ENCODE data around the gene RNFT2. TPM values are rescaled to one million over a fixed set of nuclear protein-coding genes. Genes with fewer than 3 reads are reported as not detected.

RNFT2 gene
- total RNA-seq, 1 experiment from 2014 or later, result 34.9 TPM

DNA sequence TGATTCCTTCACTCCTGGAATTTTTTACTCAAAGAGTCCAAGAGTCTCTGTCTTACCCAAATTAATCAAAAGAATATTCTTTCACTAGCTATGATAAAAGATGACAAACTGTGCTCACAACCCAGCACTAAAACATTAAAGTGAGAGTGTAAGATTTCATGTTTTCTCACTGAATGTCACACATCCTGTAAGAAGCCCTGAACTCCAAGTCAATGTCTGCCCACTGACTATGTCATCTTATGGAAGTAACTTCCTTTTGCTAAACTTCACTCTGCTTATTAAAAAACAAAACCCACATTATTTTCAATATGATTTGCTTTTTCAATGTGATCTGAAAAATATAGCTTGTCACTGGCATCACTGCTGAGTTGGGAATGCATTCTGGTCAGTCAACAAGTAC lies 15.9 kb upstream of the RNFT2 start:
- H3K36me3 ChIP-seq (ENCODE audit: control insufficient read depth in 1 of 2, insufficient read depth in 2 of 2, low read length in 2 of 2), result peaks cover 0 to 7% of the 10 kb centered on the region in 2 experiments; a peak in 3 of 4 replicates
- no peaks in the 10 kb centered on the region for H3K27me3 ChIP-seq (ENCODE audit: insufficient read depth, low read length)
- ChIA-PET POLR2A (no interaction called here), CTCF (no interaction called here), RAD21 (ENCODE audit: low non-redundant PET in 1 of 2, low total read pairs in 2 of 2, uncharacterized antibody in 2 of 2, unreplicated experiment in 2 of 2) (no interaction called here)
- H3K4me2 ChIP-seq (ENCODE audit: low read length), result no peak overlapping the region
- H3K9me3 ChIP-seq (ENCODE audit: control insufficient read depth in 1 of 2, insufficient read depth in 1 of 2, low read depth in 1 of 2, low read length in 2 of 2), result no peaks in the 10 kb centered on the region
- ATAC-seq (no peak), DNase-seq (ENCODE audit: low read depth, low spot score) (no peak)
- no peak overlapping the region for H3K9ac ChIP-seq (ENCODE audit: low read length)
- H3K4me3 ChIP-seq (replicated peaks in 1 of 2; ENCODE audit: low read depth in 1 of 2, low read length in 2 of 2), result no peak overlapping the region
- BruUV-seq (replicated peaks), result no TSS peak
- no peaks in the 10 kb centered on the region for H3K9me2 ChIP-seq (ENCODE audit: insufficient read depth)
- no peak for TF ChIP-seq TCF7L2 (IDR thresholded peaks at IDR 0.05; ENCODE audit: borderline replicate concordance, extremely low read depth, insufficient read depth, insufficient read length)
- no peak for TF ChIP-seq MAX (IDR thresholded peaks at IDR 0.05)
- no peak for TF ChIP-seq CEBPB (IDR thresholded peaks at IDR 0.05; ENCODE audit: low read depth)
- TF ChIP-seq, protein P1, sequence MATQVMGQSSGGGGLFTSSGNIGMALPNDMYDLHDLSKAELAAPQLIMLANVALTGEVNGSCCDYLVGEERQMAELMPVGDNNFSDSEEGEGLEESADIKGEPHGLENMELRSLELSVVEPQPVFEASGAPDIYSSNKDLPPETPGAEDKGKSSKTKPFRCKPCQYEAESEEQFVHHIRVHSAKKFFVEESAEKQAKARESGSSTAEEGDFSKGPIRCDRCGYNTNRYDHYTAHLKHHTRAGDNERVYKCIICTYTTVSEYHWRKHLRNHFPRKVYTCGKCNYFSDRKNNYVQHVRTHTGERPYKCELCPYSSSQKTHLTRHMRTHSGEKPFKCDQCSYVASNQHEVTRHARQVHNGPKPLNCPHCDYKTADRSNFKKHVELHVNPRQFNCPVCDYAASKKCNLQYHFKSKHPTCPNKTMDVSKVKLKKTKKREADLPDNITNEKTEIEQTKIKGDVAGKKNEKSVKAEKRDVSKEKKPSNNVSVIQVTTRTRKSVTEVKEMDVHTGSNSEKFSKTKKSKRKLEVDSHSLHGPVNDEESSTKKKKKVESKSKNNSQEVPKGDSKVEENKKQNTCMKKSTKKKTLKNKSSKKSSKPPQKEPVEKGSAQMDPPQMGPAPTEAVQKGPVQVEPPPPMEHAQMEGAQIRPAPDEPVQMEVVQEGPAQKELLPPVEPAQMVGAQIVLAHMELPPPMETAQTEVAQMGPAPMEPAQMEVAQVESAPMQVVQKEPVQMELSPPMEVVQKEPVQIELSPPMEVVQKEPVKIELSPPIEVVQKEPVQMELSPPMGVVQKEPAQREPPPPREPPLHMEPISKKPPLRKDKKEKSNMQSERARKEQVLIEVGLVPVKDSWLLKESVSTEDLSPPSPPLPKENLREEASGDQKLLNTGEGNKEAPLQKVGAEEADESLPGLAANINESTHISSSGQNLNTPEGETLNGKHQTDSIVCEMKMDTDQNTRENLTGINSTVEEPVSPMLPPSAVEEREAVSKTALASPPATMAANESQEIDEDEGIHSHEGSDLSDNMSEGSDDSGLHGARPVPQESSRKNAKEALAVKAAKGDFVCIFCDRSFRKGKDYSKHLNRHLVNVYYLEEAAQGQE (IDR thresholded peaks at IDR 0.05; ENCODE audit: low read depth), result no peak
- no peak for TF ChIP-seq POLR2A (IDR thresholded peaks at IDR 0.05; ENCODE audit: borderline replicate concordance, extremely low read depth, insufficient read depth, insufficient read length)
- TF ChIP-seq, protein P2, sequence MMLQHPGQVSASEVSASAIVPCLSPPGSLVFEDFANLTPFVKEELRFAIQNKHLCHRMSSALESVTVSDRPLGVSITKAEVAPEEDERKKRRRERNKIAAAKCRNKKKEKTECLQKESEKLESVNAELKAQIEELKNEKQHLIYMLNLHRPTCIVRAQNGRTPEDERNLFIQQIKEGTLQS (IDR thresholded peaks at IDR 0.05), result no peak
- TF ChIP-seq RAD21 (IDR thresholded peaks at IDR 0.05; ENCODE audit: low read depth), result no peak
- no peak for TF ChIP-seq EZH2 (IDR thresholded peaks at IDR 0.05)
- H3K4me1 ChIP-seq (ENCODE audit: control insufficient read depth in 1 of 2, insufficient read depth in 2 of 2, low read length in 2 of 2), result no peaks in the 10 kb centered on the region
- no peak overlapping the region for H3K27ac ChIP-seq (ENCODE audit: low read depth, low read length)
- H2AFZ ChIP-seq (ENCODE audit: low read depth, low read length, poor library complexity, severe bottlenecking), result no peak overlapping the region
- H4K20me1 ChIP-seq (ENCODE audit: insufficient read depth), result no peaks in the 10 kb centered on the region
- intact Hi-C loops (cut with micrococcal nuclease), result no loop called here
- H3K79me2 ChIP-seq (ENCODE audit: insufficient read depth, low read length), result peaks cover 8% of the 10 kb centered on the region; the same call in 1 of the 2 replicates

Measured in HCT116 (cell line).